H1 (cell line): ENCODE measurements around the gene SLC44A5. TPM values are rescaled to one million over a fixed set of nuclear protein-coding genes. Genes with fewer than 3 reads are reported as not detected.

ENCODE experiments used
- EZH2 ChIP-seq: fragments of 200-600 bp; sonication (generic); IDR thresholded peaks from 2 replicates; pipeline ENCODE4 v1.7.1; 2012; ENCODE audit warnings: low read depth, mild to moderate bottlenecking, moderate library complexity, low read length, inconsistent platforms; ENCODE audit not compliant: severe bottlenecking
- polyA plus RNA-seq, 7 experiments: library from polyadenylated mRNA; depleted of rRNA in 3 of 7; stranded (reverse) in 5 of 7; unstranded in 2 of 7; fragments of >200 nt in 5 of 7; fragments of 200-250 nt in 2 of 7; gene quantifications; 1 replicate in 5 of 7; 2 replicates in 1 of 7; 4 replicates in 1 of 7; pipeline versions ENCODE4 v1.2.1 to v1.2.3, GENCODE V29; 2011 to 2013; ENCODE audit warnings: missing spikeins in 2 of 7, mixed read lengths in 2 of 7
- total RNA-seq: library from RNA; stranded (reverse); fragmentation: NEBNext Ultra II Directional; extraction: Animal tissue kit (Norgen Biotek cat#: 25700); gene quantifications from 2 replicates; pipeline ENCODE4 v1.2.1, GENCODE V29; 2021

Gene SLC44A5
- total and polyA plus RNA-seq, 2 of the 8 experiments (the other 6 are each of a cell fraction or from before 2014, with no cell fraction given): 1.8 to 3.3 TPM

- no peak for TF ChIP-seq EZH2
These were observed 345.1 kb downstream of the SLC44A5 start (continued) for GRCh38 chr1:75265792-75266191.
